ENCODE results near the gene PHACTR4. TPM values are rescaled to one million over a fixed set of nuclear protein-coding genes. Genes with fewer than 3 reads are reported as not detected.
A peak's percentile ranks its signal among the peaks of the same experiment; 100 is the strongest.
"Not testable (repeated sequence)": the region's sequence is repeated elsewhere in the genome, so short reads cannot be mapped to it uniquely, and the experiment has no call there.

Gene PHACTR4
- total and polyA plus RNA-seq, 2 experiments from 2014 or later: 21.5 to 22.1 TPM

GRCh38 chr1:28448094-28448611, 78.6 kb downstream of the PHACTR4 start:
- not testable (repeated sequence) for H3K27me3 ChIP-seq; H3K4me3 ChIP-seq; H3K9me3 ChIP-seq (ENCODE audit: low read depth); H3K4me1 ChIP-seq (ENCODE audit: insufficient read depth); DNase-seq (ENCODE audit: low spot score); H3K9me2 ChIP-seq (replicated peaks; ENCODE audit: insufficient read depth); H4K20me1 ChIP-seq (ENCODE audit: insufficient read depth, poor library complexity, severe bottlenecking); H3K4me2 ChIP-seq; H3K36me3 ChIP-seq (replicated peaks; ENCODE audit: insufficient read depth, low read depth); H2AFZ ChIP-seq
- Histone ChIP-seq H3K79me2 (peaks cover 40% of the 10 kb centered on the region), H3K27ac (peak overlapping the region; percentile 31)
- WGBS (ENCODE audit: low lambda C conversion rate, missing lambda C conversion rate): 94% methylated on average over 8 of the region's 8 CpGs

DNA sequence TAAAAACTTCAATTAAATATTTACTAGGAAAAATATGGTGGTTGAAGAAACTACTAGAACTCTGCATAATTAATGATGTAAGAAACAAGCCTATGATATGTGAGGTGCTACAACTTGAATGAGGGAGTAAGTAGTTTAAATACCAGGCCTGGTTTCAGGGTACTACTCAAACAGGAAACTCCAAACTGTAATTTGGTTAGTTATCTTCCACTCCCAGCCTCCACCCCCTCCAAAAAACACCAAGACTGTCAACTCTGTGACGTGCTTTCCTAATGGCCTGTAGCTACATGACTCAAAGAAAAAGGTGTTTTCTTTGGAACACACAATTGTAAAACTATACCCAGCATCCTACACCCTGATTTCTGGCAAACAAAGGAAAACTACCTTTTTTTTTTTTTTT, 80.4 kb downstream of the PHACTR4 start:
- no peaks in the 10 kb centered on the region for H3K36me3 ChIP-seq (replicated peaks; ENCODE audit: insufficient read depth, low read depth)
- H3K4me3 ChIP-seq: no peak overlapping the region
- H3K4me2 ChIP-seq: no peak overlapping the region
- no peak for DNase-seq (ENCODE audit: low spot score)
- peaks cover 32% of the 10 kb centered on the region for H3K79me2 ChIP-seq
- no peaks in the 10 kb centered on the region for H3K4me1 ChIP-seq (ENCODE audit: insufficient read depth)
- H3K27me3 ChIP-seq: no peaks in the 10 kb centered on the region
- H4K20me1 ChIP-seq (ENCODE audit: insufficient read depth, poor library complexity, severe bottlenecking): no peaks in the 10 kb centered on the region
- H2AFZ ChIP-seq: no peak overlapping the region
- no peaks in the 10 kb centered on the region for H3K9me2 ChIP-seq (replicated peaks; ENCODE audit: insufficient read depth)
- 96% methylated on average over 1 of the region's 1 CpG for WGBS (ENCODE audit: low lambda C conversion rate, missing lambda C conversion rate)
- TF ChIP-seq EZH2phosphoT487 (IDR thresholded peaks at IDR 0.05; ENCODE audit: low read depth, severe bottlenecking, unreplicated experiment) (no peak), CTCF (IDR thresholded peaks at IDR 0.05; ENCODE audit: poor library complexity) (no peak), EZH2 (IDR thresholded peaks at IDR 0.05; ENCODE audit: borderline replicate concordance) (no peak)
- H3K27ac ChIP-seq: no peak overlapping the region
- H3K9me3 ChIP-seq (ENCODE audit: low read depth): no peaks in the 10 kb centered on the region

DNA sequence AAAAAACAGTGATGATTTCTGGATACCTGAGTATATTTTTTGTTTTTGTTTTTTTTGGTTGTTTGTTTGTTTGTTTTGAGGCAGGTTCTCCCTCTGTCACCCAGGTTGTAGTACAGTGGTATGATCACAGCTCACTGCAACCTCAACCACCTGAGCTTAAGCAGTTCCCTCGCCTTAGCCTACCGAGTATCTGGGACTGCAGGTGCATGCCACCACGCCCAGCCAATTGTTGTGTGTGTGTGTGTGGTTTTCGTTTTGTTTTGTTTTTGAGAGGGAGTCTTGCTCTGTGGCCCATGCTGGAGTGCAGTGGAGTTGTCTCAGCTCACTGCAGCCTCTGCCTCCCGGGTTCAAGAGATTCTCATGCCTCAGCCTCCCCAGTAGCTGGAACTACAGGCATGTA, 81.0 kb downstream of the PHACTR4 start:
- Histone ChIP-seq H3K27ac (no peak overlapping the region), H3K9me2 (replicated peaks; ENCODE audit: insufficient read depth) (no peaks in the 10 kb centered on the region), H3K9me3 (ENCODE audit: low read depth) (no peaks in the 10 kb centered on the region), H4K20me1 (ENCODE audit: insufficient read depth, poor library complexity, severe bottlenecking) (no peaks in the 10 kb centered on the region), H3K27me3 (no peaks in the 10 kb centered on the region), H3K4me1 (ENCODE audit: insufficient read depth) (no peaks in the 10 kb centered on the region), H3K4me3 (no peak overlapping the region), H2AFZ (no peak overlapping the region), H3K79me2 (peaks cover 27% of the 10 kb centered on the region), H3K36me3 (replicated peaks; ENCODE audit: insufficient read depth, low read depth) (no peaks in the 10 kb centered on the region), H3K4me2 (no peak overlapping the region)
- TF ChIP-seq EZH2 (IDR thresholded peaks at IDR 0.05; ENCODE audit: borderline replicate concordance) (no peak), CTCF (IDR thresholded peaks at IDR 0.05; ENCODE audit: poor library complexity) (no peak)
- DNase-seq (ENCODE audit: low spot score): no peak
- WGBS (ENCODE audit: low lambda C conversion rate, missing lambda C conversion rate): 99% methylated on average over 5 of the region's 5 CpGs

DNA sequence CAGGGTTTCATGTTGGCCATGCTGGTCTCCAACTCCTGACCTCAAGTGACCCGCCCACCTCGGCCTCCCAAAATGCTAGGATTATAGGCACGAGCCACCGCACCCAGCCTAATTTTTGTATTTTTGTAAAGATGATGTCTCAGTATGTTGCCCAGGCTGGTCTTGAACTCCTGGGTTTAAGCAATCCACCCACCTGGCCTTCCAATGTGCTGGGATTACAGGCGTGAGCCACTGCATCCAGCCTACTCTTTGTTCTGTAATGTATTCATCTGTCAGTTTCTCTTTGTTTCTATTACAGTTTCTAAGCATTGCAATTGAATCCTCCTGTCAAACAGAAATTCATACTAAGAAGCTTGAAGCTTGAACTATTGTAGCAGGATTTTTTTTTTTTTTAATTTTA, 81.5 kb downstream of the PHACTR4 start:
- Histone ChIP-seq H3K4me1 (ENCODE audit: insufficient read depth) (no peaks in the 10 kb centered on the region), H4K20me1 (ENCODE audit: insufficient read depth, poor library complexity, severe bottlenecking) (no peaks in the 10 kb centered on the region), H3K4me3 (no peak overlapping the region), H3K36me3 (replicated peaks; ENCODE audit: insufficient read depth, low read depth) (no peaks in the 10 kb centered on the region), H3K27ac (no peak overlapping the region), H3K79me2 (peaks cover 23% of the 10 kb centered on the region), H3K27me3 (no peaks in the 10 kb centered on the region), H3K9me3 (ENCODE audit: low read depth) (no peaks in the 10 kb centered on the region), H3K9me2 (replicated peaks; ENCODE audit: insufficient read depth) (no peaks in the 10 kb centered on the region), H2AFZ (no peak overlapping the region), H3K4me2 (no peak overlapping the region)
- WGBS (ENCODE audit: low lambda C conversion rate, missing lambda C conversion rate): 100% methylated on average over 5 of the region's 5 CpGs
- TF ChIP-seq EZH2 (IDR thresholded peaks at IDR 0.05; ENCODE audit: borderline replicate concordance) (no peak), CTCF (IDR thresholded peaks at IDR 0.05; ENCODE audit: poor library complexity) (no peak)
- DNase-seq (ENCODE audit: low spot score): no peak
